HG02852 (cell line): ENCODE data around the gene BUB3.
"Not testable (repeated sequence)": the region's sequence is repeated elsewhere in the genome, so short reads cannot be mapped to it uniquely, and the experiment has no call there.

Source experiments
- ATAC-seq: cut with Tn5 transposase; IDR thresholded peaks from one replicate; pipeline ENCODE4 v1.9.1; 2021; ENCODE audit warnings: mild to moderate bottlenecking, moderate library complexity; ENCODE audit not compliant: unreplicated experiment

The BUB3 gene

DNA sequence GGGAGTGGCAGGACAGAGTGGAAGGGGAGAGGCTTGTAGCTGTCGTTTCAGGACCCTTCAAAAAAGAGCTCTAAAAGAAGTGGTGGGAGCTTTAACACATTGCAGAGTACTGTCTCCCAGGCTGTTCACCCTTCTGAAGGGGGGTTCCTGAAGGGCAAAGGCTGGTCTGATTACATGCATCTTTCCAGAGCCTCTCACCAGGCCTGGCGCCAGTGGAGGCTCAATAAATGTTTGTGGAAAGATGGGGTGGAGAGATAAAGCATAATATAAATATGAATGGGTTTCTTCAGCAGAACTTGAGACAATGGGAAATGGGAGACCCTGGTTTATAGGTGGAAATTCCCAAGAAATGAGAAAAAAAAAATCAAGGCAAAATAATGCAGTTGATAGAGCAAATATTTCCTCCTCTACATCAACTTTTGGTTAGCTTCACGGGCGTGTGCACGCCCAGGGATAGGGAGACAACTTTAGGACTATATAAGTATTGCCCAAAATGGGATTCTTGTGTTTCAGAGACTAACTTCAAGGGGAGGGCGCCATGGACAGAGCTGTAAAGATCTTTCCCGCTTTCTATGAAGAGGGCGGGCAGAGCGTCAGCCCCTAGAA, 613 bp upstream of the BUB3 start:
- no peak for ATAC-seq

DNA sequence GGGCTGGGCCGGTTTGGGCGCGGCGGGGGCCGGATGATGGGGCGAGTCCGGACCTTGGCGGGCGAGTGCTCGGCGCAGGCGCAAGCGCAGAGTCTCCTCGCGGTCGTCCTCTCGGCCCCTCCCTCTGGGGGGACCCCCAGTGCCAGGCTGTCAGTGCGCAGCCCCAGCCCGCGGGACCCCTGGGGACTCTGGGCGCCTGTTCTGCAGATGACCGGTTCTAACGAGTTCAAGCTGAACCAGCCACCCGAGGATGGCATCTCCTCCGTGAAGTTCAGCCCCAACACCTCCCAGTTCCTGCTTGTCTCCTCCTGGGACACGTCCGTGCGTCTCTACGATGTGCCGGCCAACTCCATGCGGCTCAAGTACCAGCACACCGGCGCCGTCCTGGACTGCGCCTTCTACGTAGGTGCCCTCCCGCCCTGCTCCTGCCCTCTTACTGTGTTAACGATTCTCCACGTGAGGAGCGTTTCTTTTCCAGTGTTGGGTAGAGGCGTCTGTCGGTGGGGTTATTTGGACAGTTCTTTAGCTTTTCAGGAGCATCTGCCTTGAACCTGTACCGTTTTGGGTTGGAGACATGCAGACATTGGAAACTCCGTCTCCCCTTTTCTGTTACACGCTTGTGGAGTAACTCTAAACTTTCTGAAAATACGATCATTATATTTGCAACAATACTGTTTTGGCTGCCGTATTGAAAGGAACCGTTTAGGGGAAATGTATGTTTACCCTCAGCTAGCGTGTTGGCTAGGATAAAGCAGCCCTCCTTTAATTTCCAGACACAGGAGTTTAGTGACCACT, 706 bp downstream of the BUB3 start:
- ATAC-seq, result peak; percentile 38

DNA sequence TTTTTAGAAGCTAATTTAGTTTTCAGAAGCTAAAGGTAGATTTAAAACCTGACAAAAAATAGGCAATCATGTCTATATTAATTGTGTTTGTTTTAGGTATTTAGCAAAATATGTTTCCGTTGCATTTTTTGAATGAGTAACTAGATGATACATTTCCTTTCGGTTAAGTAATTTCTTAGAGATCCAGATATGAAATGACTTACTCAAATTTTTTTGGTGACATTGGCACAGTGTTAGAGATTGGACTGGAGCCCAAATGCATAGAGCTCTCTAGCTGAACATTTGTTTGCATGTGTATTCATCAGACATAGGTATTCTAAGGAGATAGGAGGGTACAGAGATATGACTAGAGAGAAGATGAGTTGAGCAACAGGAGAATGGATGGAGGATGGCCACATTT, 1.9 kb downstream of the BUB3 start:
- ATAC-seq, result no peak

DNA sequence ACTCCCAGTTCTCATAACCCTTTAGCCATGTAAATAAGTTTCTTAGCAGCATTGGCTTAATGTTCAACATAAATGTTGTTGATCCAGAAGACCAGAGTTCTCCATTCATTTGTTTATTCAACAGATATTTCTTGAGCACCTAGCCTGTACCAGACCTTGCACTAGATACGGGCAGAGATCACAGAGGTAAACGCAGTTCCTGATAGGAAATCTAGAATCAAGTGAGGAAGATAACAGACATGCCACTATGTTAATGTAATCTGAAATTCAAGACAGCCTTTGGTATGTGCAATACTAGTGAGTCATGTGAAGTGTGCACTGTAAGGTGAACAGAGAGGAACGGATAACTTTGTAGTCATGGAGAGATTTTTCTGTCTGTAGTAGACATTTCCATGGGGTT, 3.0 kb downstream of the BUB3 start:
- ATAC-seq, result no peak

DNA sequence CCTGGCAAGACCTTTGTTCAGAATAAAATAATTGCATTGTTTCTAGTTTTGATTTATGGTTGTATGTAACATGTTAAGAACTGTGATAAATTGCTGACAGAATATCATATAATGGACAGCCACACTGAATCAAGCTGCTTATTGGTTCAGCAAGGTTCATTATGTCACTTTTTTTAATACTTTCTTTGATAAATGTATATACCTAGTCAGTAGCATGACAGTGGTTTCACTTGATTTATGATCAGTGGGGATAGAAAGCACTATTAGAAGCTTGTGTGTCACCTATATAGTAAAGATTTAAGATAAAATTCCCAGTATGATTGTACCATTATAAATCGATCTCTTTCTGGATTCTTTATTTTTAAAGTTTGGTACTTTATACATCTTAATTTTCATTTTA, 4.5 kb downstream of the BUB3 start:
- ATAC-seq, result no peak

DNA sequence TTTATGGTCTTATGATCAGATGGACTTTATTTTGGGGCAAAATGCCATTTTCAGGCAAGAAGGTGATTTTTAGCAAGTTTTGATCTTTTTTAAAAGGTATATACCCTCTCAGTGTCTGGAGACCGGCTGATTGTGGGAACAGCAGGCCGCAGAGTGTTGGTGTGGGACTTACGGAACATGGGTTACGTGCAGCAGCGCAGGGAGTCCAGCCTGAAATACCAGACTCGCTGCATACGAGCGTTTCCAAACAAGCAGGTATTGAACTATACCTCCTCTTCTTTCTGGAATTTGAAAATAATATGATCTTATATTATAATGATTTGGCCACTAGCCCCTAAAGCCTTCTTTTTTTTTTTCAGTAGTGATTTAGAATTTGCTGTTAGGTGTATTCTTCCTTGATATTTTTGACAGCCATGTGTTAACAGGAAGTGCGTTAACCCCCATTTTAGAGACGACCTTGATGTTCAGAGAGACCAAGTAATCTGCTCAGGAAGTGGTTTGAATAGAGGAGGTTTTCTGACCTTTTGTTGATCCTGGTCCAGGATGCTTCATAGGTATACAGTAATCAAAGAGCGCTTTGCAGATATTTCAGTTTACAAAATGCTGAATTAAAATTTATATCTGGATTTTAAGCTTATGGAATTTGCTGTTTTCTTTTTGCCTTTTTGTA, 6.2 kb downstream of the BUB3 start:
- ATAC-seq, result no peak

DNA sequence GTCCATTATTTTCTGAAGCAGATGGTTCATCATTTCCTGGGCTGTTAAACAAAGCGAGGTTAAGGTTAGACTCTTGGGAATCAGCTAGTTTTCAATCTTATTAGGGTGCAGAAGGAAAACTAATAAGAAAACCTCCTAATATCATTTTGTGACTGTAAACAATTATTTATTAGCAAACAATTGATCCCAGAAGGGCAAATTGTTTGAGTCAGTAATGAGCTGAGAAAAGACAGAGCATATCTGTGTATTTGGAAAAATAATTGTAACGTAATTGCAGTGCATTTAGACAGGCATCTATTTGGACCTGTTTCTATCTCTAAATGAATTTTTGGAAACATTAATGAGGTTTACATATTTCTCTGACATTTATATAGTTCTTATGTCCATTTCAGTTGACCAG, 10.1 kb downstream of the BUB3 start:
- ATAC-seq, result no peak

DNA sequence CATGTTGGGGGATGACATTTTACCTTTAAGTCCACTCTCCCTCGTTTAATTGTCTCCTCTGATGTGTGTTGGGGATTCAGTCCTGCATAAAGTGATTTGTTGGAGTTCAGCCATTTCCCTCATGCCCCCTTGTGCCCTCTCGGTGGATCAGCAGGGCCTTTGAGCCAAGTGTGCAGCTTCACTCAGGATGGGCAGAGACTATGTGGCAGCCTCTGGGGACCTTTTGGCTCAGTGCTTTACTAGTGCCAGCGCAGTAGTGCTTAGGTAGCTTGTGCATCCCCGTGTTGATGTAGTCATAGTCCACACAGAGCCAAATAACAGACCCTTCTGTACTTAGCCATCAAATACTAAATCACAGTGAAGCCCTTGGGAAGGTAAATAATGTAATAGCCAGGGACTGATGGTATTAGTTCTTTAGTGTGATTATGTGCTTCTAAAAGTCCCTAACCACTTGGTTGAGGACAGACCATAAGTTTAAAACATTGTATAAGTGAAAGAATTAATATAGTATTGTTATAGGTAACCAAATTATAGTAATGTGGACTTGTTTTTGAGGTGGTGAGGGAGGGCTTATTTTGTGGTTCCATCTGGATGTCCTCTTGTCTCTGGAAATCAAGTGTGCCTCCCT, 11.4 kb downstream of the BUB3 start:
- no peak for ATAC-seq

DNA sequence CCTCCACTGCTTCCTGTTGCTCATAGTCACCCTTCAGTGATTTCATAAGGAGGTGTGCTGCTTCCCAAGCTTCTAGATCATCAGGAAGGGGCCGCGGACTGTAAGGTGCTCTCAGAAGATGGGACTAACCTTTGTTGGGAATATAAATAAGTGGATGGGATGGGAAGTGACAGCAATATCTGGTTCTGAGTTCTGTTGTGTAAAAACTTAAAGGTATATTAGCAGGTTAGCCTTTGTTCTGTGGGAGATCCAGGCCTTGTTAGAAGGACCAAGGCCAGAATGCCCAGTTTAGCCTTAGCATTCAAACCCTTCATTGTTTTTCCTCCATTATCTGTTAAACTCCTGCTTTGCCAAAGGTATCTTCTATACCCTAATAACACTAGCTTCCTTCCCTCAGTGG, 12.4 kb downstream of the BUB3 start:
- no peak for ATAC-seq

DNA sequence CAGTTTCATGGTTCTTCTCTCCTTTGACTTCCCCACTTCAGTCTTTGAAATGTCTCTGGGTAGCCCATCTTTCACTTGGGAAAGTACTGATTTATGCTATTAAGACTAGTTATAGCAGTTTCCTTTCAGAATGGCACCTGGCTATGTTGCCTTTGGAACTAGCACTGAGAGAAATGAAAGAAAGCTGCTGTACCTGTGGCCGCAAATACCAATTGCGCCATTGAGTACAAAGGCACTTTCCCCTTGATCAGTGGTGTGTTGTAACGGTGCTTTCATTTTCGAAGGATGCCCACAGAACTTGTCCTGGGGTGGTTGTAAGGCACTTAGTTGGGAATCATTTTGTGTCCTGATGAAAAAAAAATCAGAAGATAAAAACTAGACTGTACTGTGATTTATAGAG, 16.8 kb downstream of the BUB3 start:
- ATAC-seq, result no peak

DNA sequence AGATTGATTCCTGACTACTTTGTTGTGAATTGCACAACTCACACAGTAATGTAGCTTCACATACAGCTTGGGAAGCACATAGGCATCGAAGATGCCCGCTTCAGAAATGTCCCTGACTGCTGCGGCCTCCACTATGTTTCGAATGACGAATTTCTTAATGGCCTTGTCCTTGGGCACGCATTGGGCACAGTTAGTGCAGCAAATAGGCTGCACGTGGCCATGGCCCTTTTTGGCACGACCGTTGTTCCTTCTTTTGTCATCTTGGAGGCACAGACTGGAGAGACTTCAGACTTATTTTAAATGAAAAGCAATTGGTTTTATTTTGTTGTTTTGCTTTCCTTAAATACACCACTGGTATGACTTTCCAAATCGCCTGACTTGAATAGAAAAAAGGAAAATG, 17.4 kb downstream of the BUB3 start:
- not testable (repeated sequence) for ATAC-seq

DNA sequence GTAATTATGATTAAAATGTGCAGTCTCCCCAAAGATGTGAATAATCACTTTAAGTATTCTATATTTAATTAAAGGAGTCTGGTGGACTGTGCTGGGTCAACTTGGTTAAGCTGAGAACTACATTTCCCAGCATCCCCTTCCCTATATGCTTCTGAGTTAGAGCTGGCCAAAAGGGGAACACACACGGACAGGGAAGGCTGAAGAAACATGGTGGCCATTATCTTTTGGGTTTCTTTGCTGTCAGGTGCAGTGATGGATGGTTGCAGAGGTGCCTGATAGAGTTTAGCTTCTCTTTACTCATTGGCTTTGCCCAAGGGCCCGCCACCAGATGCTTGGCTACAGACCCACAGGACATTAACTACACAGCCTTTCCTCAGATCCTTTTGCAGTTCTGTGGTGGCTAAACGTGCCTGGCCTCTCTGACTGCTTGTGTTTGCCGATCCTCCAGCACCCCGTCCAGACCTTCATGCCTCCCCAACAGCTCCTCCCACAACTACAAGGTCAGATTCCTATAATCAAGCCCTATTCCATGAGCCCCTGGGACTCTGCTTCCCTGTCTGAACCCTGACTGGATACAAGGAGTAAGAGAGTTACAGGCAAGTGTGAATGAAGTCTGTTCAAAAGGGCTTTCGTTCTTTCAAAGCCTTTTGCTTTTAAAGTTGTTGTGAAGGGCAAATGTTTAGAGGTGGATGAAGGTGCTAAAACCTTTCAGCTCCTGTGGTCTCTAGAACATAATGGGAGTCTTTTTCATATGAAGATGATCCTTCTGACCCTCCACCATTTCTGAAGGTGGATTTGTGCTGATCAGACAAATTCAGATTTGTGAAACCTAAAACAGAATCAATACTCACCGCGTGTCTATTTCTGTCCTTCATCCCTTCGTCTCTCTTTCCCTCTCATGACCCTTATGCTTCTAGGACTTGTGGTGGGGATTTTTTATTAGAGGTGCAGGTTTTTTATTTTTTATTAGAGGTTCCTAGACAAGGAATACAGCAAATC, 21.5 kb downstream of the BUB3 start:
- ATAC-seq, result no peak

DNA sequence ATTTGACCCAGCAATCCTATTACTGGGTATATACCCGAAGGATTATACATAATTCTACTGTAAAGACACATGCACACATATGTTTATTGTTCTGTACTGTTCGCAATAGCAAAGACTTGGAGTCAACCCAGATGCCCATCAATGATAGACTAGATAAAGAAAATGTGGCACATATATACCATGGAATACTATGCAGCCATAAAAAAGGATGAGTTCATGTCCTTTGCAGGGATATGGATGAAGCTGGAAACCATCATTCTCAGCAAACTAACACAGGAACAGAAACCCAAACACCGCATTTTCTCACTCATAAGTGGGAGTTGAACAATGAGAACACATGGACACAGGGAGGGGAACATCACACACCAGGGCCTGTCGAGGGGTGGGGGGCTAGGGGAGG, 24.2 kb downstream of the BUB3 start:
- not testable (repeated sequence) for ATAC-seq

DNA sequence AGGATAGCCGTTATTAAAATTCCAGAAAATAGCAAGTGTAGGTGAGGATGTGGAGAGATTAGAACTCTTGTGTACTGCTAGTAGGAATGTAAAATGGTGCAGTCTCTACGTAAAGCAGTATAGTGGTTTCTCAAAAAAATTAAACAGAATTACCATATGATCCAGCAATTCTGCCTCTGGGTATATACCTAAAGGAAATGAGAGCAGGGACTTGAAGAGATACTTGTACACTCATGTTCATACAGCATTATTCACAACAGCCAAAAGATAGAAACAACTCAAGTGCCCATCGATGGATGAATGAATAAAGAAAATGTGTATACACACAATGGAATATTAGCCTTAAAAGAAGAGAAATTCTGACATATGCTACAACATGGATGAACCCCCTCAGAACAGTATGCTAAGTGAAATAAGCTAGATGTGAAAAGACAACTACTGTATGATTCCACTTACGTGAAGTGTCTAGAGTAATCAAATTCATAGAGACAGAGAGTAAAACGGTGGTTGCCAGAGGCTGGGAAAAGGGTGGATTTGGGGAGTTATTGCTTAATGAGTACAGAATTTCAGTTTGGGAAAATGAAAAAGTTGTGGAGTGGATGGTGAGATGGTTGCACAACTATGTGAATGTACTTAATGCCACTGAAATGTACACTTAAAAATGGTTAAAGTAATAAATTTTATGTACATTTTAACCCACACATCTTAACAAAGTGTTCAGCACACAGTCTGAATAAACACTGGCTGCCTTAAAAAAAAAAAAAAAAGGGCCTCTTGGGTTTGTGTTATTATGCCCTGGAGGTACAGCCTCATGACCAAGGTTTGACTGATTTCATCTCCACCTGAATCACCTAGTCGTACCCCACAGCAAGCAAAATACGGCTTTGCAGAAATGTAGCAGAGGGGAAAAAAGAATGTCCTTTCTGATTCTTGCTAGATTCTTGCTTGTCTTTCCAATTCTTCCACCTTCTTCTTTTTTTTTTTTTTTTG, 26.2 kb downstream of the BUB3 start:
- ATAC-seq, result no peak

DNA sequence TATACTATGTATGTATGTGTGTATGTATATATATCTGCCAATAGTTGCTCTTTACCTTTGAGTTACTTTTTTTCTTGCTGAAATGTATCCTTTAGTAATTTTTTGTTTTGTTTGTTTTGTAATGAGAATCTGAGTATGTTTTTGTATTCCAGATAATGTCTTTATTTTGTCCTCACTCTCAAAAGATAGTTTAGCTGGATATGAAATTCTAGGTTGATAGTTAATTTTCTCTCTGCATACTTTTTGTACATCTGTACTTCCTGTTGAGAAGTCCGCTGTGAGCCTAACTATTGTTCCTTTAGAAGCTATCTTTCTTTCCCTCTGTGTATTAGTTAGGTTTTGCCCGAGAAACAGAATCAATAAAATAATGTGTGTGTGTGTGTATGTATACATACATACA, 29.5 kb downstream of the BUB3 start:
- no peak for ATAC-seq

DNA sequence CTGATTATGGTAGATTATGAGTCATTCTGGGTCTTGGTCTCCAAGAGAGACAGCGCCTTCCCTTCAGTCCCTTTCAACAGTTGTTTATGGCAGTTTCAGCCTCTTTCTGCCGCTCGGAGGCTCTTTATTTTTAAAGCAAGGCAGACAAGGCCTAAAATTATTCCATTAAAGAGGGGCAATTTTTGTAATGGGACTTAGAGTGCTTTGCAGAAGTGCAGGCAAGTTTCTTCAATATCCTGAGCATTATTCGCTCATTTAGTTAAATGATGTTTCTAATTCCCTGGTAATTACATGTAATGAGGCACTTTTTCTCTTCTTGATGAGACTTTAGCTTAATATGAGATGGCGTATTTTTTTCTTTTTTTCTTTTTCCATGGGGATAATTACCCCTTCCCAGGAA, 33.6 kb downstream of the BUB3 start:
- ATAC-seq, result no peak

DNA sequence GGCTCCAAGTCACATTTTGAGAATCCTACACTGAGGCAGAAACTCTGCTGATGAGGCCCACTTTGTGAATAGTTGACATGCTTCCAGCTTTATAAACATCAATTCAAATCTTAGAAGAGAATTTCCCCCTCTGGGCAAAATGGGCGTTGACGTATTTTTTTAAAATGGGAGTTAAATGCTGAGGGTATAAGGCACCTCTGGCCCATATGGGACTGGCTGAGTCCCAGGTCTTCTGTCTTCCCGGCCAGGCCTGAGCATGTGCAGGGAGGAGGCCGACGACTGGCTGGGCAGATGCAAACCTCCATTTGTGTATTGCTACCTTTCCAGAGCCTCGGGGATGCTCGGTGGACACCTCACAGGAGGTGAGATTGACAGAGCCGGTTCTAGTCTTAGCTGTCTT, 37.7 kb downstream of the BUB3 start:
- no peak for ATAC-seq

DNA sequence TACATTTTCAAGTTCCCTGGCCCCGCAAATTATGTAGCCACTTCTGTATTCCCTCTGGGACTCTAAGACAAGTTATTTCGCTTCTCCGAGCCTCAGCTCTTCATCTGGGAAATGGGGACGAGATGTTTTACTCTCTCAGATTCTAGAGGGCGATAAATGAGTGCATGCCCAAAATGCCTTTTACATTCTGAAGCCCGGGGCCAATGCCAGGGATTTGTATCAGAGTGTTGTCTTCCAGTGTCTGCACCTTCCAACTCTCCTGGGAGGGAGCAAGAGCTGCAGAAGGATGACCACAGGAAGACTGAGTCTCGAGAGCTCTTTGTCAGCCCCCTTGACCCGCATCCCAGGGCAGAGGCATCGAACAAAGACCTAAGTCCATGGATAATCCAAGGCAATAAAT, 39.9 kb downstream of the BUB3 start:
- no peak for ATAC-seq

DNA sequence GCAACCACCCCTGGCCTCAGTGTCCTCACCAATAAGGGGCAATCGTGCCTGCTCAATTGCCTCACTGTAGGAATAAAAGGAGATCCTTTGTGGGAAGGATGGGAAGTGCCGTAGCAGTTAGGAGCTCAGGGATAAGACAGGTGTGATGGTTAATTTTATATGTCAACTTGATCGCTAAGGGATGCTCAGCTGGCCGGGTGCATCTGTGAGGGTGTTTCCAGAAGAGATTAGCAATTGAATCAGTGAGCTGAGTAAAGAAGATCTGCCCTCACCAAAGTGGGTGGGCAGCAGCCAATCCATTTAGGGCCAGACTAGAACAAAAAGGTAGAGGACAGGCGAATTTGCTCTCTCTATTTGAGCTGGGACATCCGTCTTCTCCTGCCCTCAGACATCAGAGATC, 46.3 kb downstream of the BUB3 start:
- ATAC-seq, result no peak
